Activated CD4-positive, CD25-positive, alpha-beta regulatory T cell treated with anti-CD3 and anti-CD28 coated beads, Interleukin-2, amount 50 U/mL, for 72 hours (primary cell): ENCODE measurements around the gene DNAJB11.
"Not testable (repeated sequence)": the region's sequence is repeated elsewhere in the genome, so short reads cannot be mapped to it uniquely, and the experiment has no call there.

Experiments used
- DNase-seq: peaks from one replicate; pipeline ENCODE4 v3.0.0; 2021

DNAJB11 gene

DNA sequence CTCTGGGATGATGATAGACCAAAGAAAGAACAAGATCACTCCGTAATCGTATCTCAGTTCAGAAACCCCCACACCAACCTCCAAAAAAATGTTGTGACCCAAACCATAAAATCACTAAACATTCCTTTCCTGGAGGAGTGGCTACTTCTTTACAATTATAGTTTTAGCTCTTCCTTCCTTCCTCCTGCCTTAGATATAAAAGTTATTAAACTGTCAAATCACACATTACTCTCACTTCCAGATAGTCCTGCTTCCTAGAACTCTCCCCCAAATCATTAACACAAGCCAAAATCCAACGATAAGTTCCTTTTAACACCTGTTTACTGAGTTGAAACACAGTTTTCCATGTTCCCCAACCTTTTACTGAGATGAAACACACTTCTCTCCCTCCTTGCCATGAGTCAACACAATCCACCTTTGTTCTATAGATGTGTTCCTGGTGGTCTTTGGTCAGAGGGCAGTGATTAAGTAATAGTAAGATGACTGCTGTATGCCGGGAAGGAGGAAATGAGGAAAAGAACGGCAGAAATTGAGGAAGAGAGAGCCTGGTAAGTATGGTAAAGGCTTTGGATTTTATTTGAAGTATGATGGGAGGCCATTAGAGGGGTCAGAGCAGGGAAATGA, 18.0 kb upstream of the DNAJB11 start:
- no peak for DNase-seq

DNA sequence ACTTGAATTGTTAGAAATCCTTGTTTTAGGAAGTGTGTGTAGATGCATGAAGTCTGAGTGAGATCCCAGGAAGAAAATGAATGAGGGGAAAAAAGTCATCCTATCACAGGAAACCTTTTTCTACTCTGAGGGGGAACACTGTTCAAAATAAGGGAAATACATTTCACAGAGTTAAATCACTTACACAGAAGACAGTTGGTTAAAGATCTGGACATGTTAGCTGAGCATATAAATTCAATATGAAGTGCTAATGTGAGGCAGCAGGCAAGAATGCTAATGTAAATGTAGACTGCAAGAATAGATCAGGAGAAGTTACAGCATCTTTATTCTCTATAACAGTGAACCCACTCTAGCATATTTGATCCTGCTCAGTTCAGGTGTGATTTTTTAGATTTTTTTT, 5.9 kb upstream of the DNAJB11 start:
- no peak for DNase-seq

DNA sequence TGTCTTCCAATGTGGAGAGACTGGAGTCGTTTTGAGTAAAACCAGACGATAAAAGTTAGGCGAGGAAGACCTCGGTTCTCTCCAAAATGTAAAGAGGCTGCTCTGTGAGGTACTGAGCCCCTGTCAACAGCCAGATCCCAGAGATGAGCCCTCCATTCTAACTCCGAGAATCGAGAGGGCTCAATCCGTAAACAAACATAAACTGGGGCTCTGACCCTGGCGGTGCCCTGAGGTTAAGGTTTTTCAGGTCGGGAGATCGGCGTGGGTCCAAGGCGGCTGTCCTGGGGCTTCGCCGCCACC, 3.8 kb upstream of the DNAJB11 start:
- no peak for DNase-seq

DNA sequence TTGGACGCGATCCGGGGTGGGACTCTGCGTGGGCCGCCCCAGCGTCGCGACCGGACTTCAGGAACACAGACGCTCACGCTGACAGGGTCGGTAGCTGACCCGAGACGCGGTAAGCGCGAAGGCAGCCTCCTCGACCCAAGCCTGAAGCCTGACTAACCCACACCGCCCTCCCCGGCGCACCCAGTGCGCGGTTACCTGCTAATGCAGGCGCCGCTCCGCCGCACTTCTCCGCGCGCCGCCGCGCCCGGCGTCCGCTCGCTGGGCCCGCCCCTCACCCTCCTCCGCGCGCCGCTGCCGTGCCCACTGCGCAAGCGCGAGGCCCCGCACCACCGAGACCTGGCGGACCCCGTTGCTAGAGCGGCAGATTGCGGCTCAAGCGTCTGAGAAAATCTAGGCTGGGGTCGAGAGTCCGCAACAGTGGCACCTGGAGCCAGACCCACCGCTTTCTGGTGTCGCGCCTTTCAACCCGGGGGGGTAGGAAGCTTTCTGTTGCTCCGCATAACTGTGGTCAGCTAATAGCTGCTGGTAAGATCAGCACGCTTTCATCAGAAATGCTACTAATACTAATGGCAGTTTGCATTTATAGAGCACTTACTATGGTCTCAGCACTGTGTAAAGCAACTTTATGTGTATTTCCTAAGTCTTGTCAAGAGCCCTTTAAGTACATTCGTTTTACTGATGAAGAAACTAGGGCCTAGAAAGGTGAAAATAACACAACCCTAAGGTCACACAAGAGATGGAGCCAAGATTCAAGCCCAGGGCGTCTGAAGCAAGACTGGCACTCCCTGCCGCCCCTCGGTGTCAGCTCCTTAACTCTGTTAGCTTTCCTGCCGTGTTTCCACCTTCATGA, 3.2 kb upstream of the DNAJB11 start, which contains the start of gene TBCCD1:
TBCCD1 (minus strand) TSS at position 268 of the 850 bp plus-strand sequence. CDS start 3,010 bp downstream, outside the sequence.
- peak; percentile 96 for DNase-seq

DNA sequence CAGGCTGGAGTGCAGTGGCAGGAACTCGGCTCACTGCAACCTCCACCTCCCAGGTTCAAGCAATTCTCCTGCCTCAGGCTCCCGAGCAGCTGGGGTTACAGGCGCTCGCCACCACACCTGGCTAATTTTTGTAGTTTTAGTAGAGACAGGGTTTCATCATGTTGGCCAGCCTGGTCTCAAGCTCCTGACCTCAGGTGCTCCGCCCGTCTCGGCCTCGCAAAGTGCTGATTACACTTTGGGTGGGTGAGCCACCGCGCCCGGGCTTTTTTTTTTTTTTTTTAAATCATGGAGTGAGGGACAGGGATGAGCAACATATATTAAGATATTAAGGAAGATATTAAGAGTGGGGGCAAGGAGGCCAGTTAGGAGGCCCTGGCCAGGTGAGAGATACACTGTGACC, 1.2 kb upstream of the DNAJB11 start:
- DNase-seq = not testable (repeated sequence)

DNA sequence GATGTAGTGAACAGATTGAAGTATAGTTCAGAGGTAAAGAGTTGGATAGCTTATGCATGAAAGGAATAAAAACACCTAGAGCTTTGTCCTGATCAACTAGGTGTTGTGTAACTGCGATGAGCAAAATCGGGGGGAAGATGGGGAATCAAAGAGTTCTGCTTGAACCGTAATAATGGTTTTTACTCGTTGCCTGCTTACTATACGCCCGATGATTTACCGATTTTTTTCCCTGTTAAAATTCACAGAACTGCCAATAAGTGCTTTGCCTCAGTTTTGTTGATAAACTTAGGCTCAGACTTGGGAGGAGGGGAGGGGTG, 783 bp upstream of the DNAJB11 start:
- no peak for DNase-seq

DNA sequence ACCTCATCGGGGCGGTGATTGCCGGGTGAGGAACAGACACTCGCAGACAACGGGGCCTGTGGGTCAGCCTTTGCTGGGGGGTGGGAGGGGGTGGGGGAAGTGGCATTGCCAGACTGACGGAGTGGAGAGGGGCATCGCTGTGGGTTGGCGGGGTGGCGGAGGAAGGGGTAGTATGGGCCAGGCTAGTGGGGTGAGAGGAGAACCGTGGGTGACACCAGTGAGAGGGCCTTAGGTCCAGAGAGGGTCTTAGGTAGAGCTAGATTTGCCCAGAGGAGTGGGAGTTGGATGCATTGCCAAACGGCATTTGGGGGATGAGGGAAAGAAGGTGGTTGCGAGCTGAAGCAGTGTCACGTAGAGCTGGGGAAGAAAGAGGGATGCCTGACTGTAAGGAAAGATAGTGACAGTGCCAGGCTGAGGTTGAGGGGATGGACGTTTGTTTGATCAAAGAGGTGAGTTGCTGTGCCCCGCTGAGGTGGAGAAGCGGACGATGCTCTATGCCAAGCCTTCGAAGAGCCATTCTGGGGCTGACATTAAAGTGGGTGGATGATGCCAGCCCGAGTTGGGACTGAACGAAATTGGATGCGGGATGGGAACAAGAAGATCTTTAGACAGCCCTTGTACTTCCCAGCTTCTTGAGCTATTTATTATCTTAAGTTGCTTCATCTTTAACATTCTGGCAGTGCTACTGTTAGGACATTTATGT, 572 bp downstream of the DNAJB11 start:
- DNase-seq = no peak

DNA sequence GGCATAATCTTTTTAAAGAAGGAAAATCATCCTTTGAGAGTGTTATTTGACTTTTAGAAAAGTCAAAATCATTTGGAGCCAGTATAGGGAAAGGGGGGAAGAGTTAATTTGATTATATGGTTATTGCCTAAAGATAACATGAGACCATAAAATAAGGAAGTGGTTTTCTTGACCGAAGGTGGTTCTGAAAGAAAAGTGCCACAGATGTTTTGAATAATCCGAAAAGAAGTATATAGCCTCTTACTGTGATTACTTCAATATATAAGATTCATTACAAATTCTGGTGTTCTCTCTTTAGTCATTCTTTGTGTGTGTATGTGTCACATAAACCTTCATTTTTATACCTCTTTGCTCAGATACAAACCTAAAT, 1.1 kb downstream of the DNAJB11 start:
- DNase-seq = no peak

DNA sequence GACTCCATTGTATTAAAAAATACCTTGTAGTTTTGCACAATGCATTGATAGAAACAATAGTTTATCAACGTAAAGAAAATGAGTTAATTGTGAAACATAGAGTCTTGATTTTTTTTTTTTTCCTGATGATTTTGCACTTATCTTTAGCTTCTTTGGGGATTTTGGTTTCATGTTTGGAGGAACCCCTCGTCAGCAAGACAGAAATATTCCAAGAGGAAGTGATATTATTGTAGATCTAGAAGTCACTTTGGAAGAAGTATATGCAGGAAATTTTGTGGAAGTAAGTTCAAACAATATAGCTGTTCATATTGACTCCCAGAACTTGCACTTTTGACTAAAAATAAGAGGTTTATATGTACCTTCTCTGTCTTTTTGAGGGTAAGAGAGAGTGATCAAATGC, 7.0 kb downstream of the DNAJB11 start:
- no peak for DNase-seq

DNA sequence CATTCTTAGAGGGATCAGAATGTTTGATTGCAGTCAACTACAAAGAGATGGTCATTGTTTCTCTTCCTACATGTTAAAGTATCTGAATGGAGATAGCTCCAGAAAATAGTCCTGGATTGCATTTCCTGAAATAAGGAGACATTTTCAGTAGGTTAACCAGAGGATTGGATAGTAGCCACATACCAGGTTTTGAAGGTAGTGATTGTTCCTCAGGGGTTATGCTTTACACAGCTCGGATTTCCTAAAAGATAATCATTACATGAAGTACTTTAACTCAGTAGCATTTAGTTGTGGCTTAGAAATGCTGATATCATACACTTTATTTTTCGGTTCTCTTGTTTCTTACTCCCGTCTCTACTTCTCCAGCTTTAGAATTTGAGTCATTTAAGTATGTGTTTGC, 10.3 kb downstream of the DNAJB11 start:
- DNase-seq = no peak

DNA sequence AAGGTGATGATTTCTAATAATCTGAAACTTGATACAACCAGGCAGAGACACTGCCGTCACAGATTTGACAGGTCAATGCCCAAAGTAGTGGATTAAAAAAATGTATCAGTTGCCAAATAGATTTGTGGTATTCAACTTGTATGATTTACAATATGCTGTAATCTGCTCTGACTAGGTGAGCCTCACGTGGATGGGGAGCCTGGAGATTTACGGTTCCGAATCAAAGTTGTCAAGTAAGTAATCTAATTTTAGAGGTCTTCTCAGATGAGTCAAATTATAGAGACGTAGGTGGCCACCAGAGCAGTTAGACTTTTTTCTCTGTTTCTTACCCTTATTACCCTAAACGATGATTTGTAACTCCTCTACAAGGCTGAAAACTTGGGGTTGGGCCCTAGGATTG, 12.0 kb downstream of the DNAJB11 start:
- no peak for DNase-seq

DNA sequence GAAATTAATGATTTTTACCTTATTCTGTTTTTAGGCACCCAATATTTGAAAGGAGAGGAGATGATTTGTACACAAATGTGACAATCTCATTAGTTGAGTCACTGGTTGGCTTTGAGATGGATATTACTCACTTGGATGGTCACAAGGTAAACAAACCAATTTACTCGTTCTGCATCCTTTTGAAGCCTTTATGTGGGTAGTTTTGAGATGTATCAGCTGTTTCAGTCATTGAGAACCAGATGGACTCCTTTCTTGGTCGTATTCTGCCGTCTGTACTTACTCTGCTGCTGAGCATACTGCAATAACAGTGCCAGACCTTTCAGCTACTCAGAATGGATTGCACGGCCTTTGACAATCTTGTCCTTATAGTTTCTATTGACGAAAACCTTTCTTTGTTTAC, 13.3 kb downstream of the DNAJB11 start:
- no peak for DNase-seq

DNA sequence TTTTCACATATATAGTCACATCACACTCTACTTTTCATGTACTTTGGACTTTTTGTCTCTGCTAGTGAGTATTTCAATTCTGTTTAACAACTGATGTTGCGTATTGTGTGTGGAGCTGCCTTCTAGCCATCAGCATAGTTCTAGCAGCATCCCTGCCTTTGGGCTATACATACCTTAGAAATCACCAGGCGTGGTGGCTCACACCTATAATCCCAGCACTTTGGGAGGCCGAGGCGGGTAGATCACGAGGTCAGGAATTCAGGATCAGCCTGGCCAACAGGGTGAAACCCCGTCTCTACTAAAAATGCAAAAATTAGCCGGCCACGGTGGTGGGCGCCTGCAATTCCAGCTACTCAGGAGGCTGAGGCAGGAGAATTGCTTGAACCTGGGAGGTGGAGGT, 15.7 kb downstream of the DNAJB11 start:
- not testable (repeated sequence) for DNase-seq

DNA sequence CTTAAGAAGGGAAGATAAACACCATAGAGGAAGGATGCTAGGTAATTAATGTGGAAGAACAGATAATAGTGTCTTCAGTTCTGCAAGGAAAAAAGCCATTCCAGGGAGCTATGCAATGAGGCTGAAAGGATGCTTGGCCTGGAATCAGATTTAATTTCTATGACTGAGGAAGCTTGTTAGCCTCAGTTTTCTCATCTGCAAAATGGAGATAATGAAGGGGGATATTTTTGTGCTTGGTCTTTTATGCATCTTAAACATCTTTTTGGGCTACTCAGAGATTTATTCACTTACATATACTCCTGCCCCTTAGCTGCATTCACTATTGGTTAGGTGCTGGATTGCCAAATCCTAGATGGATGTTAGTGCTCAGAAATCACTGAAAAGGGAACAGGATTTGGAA, 16.7 kb downstream of the DNAJB11 start:
- DNase-seq = no peak

DNA sequence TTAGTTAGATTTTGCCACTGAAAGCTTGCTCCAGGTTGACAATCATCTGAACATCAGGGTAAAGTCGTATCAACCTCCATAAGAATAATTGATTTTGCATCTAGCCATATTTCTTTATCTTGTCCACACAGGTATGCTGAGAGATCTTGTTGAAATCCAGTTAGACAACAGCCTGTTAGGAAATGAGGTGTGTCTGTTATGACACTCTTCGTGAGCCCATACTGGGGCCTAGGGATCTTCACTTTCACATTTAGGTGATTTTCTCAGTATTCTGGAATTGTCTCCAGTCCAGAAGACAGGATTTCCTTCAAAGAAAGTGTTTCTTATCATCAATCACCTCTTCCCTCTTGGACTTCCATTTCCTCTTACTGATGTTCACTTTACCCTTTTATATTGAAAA, 18.1 kb downstream of the DNAJB11 start:
- no peak for DNase-seq

DNA sequence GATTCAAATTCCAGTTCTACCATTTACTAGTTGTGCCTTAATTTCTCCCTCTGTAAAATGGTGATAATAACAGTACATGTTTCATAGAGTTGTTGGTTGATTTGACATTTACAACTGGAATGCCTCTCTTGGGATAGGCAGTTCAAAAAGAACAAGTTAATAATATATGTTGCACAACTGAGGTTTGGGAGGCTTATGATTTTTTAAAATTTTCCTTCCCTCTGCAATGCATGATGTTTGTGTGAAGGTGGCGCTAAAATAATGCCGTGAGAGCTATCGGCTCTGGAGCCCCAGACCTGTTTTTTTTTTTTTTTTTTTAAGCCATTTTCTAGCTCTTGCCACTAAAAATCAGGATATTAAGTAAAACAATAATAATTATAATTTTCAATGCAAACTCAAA, 18.6 kb downstream of the DNAJB11 start:
- DNase-seq = no peak

DNA sequence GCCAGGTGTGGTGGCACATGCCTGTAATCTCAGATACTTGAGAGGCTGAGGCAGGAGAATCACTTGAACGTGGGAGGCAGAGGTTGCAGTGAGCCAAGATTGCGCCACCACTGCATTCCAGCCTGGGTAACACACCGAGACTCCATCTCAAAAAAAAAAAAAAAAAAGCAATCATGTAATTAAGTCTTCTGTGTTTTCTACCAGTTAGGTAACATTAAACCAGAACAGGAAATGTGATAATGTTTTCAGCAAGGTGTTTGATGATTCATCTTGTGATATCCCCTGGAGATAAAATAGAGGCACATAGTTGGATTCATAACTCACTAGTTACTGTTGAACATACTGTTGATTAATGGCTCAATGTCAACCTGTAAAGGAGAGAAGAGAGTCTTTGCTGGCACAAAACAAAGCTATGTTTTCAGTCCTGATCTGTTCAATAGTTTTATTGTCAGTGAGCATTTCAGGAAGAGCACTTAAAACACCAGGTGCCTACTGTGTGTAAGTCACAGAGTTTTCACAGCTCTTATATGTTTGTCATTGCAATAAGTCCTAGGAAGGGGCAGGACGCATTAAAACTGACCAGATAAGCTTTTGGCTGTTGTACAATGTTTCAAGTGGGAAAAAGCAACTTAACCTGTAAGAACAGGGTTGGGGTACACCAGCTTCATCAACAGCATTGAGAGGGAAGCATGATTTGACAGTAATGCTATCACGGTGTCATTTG, 19.5 kb downstream of the DNAJB11 start:
- DNase-seq = no peak

DNA sequence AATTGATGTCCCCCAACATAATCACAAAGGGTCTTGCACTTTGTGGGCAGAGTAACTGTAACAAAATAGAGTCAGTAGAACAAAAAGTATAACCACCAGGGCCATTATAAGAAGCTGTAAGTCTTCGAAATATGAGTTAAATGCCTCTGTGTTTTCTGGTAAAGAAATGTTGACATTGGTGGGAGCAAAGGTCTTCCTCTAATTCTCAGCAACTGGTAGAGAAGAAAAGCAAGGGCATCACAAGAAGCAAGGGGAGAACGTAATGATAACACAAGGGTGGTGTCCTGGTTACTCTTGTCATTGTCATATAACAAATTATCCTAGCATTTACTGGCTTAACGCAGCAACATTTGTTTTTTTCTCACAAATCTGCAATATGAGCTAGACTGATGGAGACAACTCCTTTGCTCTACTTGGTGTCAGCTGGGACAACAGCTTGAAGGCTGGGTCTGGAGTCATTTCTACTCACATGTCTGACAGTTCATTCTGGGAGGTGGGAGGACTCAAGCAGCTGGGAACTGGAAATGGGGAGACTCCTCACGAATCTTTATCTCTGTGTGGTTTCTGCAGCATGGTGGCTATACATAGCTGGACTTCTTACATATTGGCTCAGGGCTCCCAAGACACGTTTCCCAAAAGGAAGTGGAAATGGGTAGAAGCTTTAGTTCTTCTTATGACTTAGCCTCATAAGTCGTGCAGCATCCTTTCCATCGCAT, 20.2 kb downstream of the DNAJB11 start:
- DNase-seq = no peak

DNA sequence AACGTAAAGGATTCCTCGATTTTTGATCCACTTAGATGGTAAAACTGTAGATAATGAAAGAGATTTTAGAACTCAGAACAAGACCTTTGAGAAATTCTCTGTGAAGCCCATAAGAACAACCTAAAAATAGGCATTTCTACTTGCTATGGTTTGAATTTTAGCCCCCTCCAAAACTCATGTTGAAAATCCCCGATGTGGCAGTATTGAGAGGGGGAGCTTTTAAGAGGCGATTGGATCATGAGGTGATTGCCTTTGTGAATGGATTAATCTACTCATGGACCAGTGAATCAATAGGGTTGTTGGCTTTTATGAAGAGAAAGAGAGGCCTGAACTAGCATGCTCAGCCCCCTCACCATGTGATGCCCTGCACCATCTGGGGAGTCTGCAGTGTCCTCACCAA, 22.2 kb downstream of the DNAJB11 start:
- DNase-seq = no peak

DNA sequence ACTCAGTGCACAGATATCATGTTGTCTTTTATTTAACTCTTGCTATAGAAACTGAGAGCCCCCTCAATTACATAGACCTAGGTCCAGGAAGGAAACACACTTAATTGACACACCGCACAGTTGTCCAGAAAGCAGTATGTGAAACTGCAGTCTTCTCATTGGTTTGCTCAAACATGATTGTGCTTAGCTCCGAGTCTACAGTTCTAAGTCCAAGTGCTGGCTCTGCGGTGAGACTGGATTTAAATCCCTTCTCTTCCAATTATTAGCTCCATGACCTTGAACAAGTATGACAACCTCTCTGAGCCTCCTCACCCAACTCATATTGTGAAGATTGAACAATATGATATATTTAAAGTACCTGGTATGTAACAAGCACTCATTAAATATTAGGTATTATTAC, 23.3 kb downstream of the DNAJB11 start:
- DNase-seq = no peak

DNA sequence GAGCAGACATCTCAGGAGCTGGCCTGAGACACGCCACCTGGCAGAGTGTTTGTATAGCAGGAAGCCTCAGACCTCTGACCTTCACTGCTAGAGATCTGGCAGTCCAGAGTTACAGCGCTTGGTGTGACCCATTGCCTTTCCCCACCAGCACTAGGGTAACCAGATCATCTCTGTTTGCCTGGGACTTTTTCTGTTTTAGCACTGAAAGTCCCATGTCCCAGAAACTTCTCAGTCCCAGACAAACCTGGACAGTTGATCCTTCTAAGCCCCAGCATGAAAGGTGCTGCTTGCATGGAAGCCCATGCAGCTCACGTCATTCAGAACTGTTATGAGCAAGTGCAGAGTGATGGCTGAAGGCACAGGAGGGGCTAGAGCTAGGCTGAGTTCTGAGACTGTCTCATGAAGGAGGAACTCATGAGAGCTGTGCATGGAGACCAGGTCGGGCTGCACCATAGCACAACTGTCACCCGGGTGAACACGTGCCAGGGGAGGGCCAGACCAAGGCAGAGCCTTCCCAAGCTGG, 24.1 kb downstream of the DNAJB11 start:
- DNase-seq = no peak

DNA sequence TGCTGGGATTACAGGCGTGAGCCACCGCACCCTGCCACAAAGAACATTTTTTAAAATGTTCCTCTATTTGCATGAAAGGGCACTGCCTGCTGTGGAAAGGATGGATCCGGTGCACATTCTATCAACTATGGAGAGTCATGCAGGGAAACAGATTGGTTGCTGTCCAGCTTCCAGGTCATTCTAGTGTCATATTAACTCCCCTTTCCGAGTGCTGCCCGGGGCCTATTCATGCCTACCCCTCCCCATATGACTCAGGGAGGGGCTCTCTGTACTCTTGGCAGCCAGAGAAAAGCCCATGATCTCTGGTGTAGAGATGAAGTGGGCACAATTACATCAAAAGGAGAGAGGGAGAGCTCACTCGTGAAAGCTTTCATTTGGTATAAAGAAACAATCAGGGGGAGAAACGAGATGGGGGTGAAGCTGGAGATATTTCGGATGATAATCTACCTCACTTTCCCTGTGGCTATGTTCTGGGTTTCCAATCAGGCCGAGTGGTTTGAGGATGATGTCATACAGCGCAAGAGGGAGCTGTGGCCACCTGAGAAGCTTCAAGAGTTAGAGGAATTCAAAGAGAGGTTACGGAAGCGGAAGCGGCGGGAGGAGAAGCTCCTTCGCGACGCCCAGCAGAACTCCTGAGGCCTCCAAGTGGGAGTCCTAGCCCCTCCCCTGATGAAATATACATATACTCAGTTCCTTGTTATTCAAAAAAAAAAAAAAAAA, 26.2 kb downstream of the DNAJB11 start:
- no peak for DNase-seq
